IgD-negative memory B cell (primary cell): Measurements from ENCODE around the gene HS3ST3A1. TPM values are rescaled to one million over a fixed set of nuclear protein-coding genes. Genes with fewer than 3 reads are reported as not detected.

Source experiments
- H3K27ac Mint-ChIP-seq, 3 donors: one replicate each; pipeline ENCODE4 v1.8.0; 2020 to 2022; ENCODE audit warnings: mild to moderate bottlenecking in 3 of 3, mixed read lengths in 3 of 3, moderate library complexity in 1 of 3
- H3K27me3 Mint-ChIP-seq: one replicate; pipeline ENCODE4 v1.8.0; 2021; ENCODE audit warnings: mixed read lengths
- H3K36me3 Mint-ChIP-seq: one replicate; pipeline ENCODE4 v1.8.0; 2020; ENCODE audit warnings: mild to moderate bottlenecking, mixed read lengths
- H3K4me1 Mint-ChIP-seq, 3 donors: one replicate each; pipeline ENCODE4 v1.8.0; 2020 to 2022; ENCODE audit warnings: mixed read lengths in 3 of 3, mild to moderate bottlenecking in 1 of 3
- H3K4me3 Mint-ChIP-seq, 4 donors: one replicate each; pipeline ENCODE4 v1.8.0; 2020 to 2022; ENCODE audit warnings: mild to moderate bottlenecking in 4 of 4, mixed read lengths in 4 of 4, moderate library complexity in 3 of 4
- H3K9me3 Mint-ChIP-seq, 3 donors: one replicate each; pipeline ENCODE4 v1.8.0; 2020 to 2021; ENCODE audit warnings: mixed read lengths in 3 of 3, mild to moderate bottlenecking in 1 of 3
- polyA plus RNA-seq: library from polyadenylated mRNA; unstranded; fragments of 300-500 nt; fragmentation: Illumina TruSeq; gene quantifications from one replicate; pipeline ENCODE4 v1.2.3, GENCODE V29; 2021

The HS3ST3A1 gene
- polyA plus RNA-seq, 1 donor from 2014 or later = 0.44 TPM

DNA sequence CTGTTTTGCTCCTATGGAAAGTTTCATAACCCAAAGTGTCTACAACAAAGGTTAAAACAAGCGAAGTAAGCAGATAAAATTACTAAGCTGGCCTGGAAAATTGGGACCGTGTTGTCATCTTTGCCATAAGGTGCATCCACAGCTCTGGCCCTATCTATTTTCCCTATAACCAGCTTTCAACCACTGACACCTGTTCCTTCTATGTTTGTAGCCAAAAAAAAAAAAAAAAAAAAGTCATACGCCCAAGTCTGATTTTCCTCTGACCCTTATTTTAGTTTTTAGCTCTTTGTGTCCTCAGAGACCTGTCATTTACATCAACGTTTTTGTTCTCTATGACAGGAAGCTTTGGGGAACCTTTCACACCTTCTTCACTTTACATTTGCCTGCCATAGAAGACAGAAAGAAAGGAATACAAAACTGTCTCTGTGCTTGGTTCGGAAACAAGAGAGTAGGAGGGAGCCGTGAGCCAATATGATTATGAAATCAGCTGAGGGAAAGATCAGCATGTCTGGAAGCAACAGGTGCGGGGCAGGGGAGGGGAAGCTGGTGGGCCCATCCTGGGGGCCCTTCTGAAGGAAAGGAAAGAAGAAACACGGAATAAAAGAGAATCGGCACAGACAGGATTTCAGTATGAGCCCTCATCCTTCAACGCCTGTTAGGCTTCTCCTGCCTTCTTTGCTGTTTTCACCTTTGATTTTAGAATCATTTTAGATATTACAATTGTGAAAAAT lies 8.5 kb downstream of the HS3ST3A1 start:
- Mint-ChIP-seq H3K4me3 (no peak overlapping the region), H3K9me3 (no peaks in the 10 kb centered on the region)

DNA sequence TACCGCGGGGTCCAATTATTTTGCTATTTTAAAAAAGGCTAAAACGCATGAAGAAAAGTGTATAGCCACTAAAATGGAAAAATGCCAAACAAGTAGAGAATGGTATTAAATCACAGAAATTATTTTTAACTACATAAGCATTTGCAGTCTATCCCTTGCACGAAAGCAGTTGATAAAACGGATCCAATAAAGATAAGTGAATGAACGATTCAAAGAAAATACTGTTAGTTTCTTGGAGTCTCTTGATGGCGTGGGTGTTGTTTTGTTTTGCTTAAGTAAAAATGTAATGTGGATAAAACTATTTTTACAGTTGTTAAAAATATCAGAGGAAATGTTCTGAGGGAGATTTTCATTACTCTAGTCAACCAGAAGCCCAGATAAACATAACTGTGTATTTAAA lies 9.3 kb downstream of the HS3ST3A1 start:
- no peak overlapping the region for H3K27ac Mint-ChIP-seq
- H3K4me1 Mint-ChIP-seq = peaks cover 0 to 1% (median 1%) of the 10 kb centered on the region in 3 donors
- H3K4me3 Mint-ChIP-seq = no peak overlapping the region
- no peaks in the 10 kb centered on the region for H3K9me3 Mint-ChIP-seq
- H3K36me3 Mint-ChIP-seq = no peaks in the 10 kb centered on the region
- H3K27me3 Mint-ChIP-seq = peaks cover 8% of the 10 kb centered on the region

More for the DNA sequence above, 8.5 kb downstream of the HS3ST3A1 start:
- no peaks in the 10 kb centered on the region for H3K36me3 Mint-ChIP-seq
- H3K27me3 Mint-ChIP-seq = peaks cover 8% of the 10 kb centered on the region
- peak overlapping the region in 1 of 3 donors; percentile 14 for H3K27ac Mint-ChIP-seq
- peaks cover 0 to 1% (median 1%) of the 10 kb centered on the region in 3 donors for H3K4me1 Mint-ChIP-seq

DNA sequence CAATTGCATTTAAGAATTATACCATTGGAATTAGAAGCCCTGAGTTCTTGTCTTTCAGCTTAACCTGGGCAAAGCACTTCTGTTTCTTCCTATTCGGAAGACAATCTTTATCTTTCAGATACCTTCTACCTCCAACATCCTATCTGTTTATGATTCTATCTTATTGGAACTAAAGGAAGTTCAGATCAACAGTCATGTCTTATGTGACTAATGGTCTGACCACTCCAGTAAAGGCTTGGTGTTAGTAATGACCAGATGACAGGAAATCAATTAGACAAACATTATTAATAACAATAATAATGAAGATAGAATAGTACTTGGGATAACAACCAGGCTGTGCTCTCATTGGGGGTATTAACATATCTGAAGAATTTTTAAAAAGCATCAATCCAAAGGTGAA lies 11.3 kb downstream of the HS3ST3A1 start:
- H3K27me3 Mint-ChIP-seq = peaks cover 7% of the 10 kb centered on the region
- no peaks in the 10 kb centered on the region for H3K36me3 Mint-ChIP-seq
- H3K9me3 Mint-ChIP-seq = no peaks in the 10 kb centered on the region
- no peak overlapping the region for H3K4me3 Mint-ChIP-seq
- no peak overlapping the region for H3K27ac Mint-ChIP-seq
- peaks cover 0 to 1% (median 1%) of the 10 kb centered on the region in 3 donors for H3K4me1 Mint-ChIP-seq

DNA sequence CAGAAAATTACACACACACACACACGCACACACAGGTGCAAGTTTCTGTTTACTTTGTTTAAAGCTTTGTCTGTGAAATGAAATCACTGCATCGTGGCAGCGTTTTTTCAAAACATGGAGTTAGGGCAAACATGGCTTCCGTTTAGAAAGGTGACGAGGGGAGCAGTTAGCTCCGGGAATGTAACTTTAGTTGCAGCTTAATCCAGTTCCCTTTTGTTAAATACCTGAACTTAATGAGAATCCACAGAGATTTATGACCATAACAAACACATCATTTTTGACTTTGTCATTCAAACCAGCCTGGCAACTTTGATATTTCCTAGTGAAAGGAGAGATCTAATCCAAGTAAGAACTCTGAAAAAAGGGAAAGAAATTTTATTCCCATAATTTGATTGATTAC lies 12.1 kb downstream of the HS3ST3A1 start:
- Mint-ChIP-seq H3K4me1 (peaks cover 0 to 1% (median 0%) of the 10 kb centered on the region in 3 donors), H3K27me3 (peaks cover 5% of the 10 kb centered on the region), H3K36me3 (no peaks in the 10 kb centered on the region), H3K9me3 (no peaks in the 10 kb centered on the region), H3K4me3 (no peak overlapping the region), H3K27ac (no peak overlapping the region)

DNA sequence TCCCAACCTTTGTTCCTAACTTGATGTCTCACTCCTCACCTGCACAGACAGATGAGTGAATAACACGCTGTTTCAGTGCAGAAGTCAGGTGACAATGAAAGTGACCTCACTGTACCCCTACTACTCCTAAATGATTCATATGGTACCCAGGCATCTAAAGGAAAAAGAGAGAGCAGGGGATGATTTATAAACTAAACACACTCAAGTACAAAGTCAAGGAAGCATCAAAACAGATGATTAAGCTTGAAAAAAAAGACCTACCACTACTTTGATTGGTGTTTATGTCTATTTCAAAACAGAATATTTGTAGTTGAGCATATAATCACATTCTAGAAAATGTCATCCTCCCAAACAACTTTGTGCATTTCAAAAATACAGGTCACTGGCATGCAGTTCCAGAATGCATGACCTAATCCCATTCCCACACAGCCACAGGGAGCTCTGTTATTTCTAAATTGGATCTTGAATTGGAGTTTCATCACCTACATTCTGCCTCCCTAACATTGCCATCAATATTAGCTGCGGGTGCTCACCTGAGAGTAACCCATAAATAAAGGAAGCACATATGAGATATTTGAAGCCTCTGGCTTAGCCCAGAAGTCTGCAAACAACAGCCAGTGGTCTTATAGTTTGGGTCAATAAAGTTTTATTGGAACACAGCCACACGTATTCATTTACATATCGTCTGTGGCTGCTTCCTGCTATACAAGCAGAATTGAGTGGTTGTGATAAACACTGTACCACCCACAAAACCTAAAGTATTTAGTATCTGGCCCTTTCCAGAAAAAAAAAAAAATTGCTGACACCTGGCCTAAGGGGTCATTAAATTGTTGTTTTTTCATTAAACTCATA lies 14.0 kb downstream of the HS3ST3A1 start:
- Mint-ChIP-seq H3K27ac (no peak overlapping the region), H3K4me3 (no peak overlapping the region), H3K4me1 (no peaks in the 10 kb centered on the region)

DNA sequence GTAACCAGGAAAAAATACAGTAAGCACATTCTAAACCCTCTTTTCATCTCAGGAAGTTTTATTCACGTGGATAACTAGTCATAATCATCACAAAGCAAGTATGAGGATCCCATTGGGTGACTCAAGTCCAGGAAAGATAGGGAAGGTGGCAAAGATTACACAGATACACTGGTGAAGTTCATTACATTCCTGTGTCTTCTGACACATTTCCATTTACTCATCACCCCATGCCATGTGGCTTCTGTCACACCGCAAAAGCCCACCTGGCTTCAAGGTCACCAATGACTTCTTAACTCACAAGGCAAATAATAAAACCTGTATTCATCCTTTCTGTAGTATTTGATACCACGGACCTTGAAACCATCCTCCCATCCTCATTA lies 17.0 kb downstream of the HS3ST3A1 start:
- Mint-ChIP-seq H3K27me3 (peaks cover 6% of the 10 kb centered on the region), H3K4me1 (no peaks in the 10 kb centered on the region), H3K36me3 (no peaks in the 10 kb centered on the region), H3K27ac (peak overlapping the region in 1 of 3 donors; percentile 55), H3K9me3 (no peaks in the 10 kb centered on the region), H3K4me3 (no peak overlapping the region)

More for the DNA sequence above, 14.0 kb downstream of the HS3ST3A1 start:
- H3K27me3 Mint-ChIP-seq = peaks cover 5% of the 10 kb centered on the region
- no peaks in the 10 kb centered on the region for H3K36me3 Mint-ChIP-seq
- H3K9me3 Mint-ChIP-seq = no peaks in the 10 kb centered on the region

DNA sequence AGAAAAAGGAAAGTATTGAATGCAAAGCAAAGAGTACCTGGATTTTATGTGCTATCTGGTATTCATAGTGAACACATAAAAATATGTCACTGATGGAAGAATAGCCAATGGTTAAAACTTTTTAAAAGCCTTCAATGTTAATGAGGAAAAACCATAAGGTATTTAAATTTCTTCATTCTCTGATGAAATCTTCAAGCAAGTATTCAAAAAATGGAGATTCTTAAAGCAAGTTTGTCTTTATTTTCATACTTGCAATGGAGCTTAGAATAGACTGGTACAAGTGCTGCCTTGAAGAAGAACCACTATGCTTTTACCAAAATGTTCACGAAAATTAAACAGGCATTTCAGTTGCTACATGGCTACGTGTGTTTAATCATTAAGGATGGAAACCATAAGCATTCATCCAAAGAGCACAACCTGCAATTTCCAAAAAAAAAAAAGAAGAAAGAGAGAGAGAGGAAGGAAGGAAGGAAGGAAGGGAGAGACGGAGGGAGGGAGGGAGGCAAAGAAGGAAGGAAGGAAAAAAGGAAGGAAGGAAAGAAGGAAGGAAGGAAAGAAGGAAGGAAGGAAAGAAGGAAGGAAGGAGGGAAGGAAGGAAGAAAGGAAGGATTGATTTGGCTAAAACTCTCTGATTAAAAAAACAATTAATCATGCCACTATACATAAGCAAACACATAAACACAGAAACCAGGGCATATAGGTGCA lies 17.6 kb downstream of the HS3ST3A1 start:
- Mint-ChIP-seq H3K27me3 (peaks cover 6% of the 10 kb centered on the region), H3K36me3 (no peaks in the 10 kb centered on the region)

DNA sequence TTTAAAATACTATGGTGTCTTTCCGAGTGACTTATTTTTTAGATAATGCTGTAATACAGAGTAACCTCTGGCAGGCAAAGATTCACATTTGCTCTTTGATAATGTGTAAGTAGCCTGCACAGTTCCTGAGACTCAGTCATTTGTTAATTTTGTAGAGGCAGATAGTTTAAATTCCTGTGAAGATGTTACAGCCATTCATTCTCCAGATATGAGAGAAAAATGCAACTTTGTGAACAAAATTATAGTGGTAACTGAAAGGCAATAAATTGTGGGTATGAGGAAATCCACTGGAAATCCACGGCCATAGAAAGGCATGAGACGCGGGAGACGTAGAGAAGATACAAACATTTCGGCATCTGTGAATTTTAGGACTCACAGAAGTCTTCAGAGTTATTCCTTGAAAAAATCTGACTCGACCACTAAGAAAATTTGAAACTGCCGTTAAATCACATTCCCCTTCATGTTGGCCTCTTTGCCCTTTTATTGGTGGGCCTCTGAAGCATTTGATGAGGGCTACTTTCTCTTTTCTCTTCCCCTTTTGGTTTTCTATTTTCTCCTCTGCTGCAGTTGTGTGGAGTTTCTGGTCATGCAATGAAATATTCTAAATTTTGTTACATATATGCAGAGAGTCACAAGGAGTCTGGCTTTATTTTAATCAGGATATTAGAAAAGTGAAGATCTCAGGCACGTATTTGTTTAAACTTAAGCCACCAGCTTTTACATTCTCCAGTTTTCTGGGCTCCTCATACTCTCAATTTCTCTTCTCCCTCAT lies 18.8 kb downstream of the HS3ST3A1 start:
- no peak overlapping the region for H3K4me3 Mint-ChIP-seq
- H3K36me3 Mint-ChIP-seq = no peaks in the 10 kb centered on the region
- H3K9me3 Mint-ChIP-seq = no peaks in the 10 kb centered on the region
- H3K4me1 Mint-ChIP-seq = no peaks in the 10 kb centered on the region
- no peak overlapping the region for H3K27ac Mint-ChIP-seq
- peaks cover 6% of the 10 kb centered on the region for H3K27me3 Mint-ChIP-seq

More for the DNA sequence above, 17.6 kb downstream of the HS3ST3A1 start:
- Mint-ChIP-seq H3K4me3 (no peak overlapping the region), H3K27ac (peak overlapping the region in 2 of 3 donors; percentile 11 to 87), H3K4me1 (no peaks in the 10 kb centered on the region), H3K9me3 (no peaks in the 10 kb centered on the region)

DNA sequence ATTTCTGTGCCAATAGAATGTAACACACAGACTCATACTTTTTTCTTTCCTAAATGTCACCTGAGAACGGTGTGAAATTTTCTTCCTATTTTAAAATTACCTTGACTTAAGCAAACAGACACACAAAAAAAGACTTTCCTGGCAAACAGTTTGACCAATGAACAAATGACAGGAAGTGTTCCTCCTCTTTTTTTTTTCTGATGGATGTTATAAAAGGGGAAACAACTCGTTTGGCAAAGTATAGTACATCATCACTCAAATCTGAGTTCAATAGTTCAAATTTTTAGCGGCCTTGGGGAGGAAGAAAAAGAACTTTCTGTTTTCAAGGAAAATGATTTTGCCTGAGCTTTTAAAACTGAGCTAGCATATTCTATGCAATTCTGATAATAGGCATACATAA lies 19.8 kb downstream of the HS3ST3A1 start:
- Mint-ChIP-seq H3K36me3 (no peaks in the 10 kb centered on the region), H3K4me1 (no peaks in the 10 kb centered on the region), H3K27ac (no peak overlapping the region)

DNA sequence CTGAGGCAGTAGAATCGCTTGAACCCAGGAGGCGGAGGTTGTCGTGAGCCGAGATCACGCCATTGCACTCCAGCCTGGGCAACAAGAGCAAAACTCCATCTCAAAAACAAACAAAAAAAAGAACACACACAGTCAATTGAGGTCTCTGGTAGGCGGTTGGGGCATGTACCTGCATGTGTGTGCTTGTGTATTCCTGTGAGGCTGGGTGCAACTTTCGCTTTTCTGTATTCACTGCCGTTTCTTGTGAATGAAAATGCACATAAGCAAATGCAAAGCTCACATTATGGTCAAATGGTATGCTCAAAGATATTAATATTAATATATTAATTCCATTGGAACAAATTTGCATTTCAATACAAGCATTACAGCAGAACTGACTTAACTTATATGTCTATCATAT lies 20.9 kb downstream of the HS3ST3A1 start:
- Mint-ChIP-seq H3K27me3 (peaks cover 6% of the 10 kb centered on the region), H3K4me1 (no peaks in the 10 kb centered on the region), H3K27ac (no peak overlapping the region), H3K36me3 (no peaks in the 10 kb centered on the region), H3K9me3 (peaks cover 0 to 18% (median 0%) of the 10 kb centered on the region in 3 donors), H3K4me3 (no peak overlapping the region)

More for the DNA sequence above, 19.8 kb downstream of the HS3ST3A1 start:
- peaks cover 0 to 9% (median 0%) of the 10 kb centered on the region in 3 donors for H3K9me3 Mint-ChIP-seq
- H3K4me3 Mint-ChIP-seq = no peak overlapping the region
- H3K27me3 Mint-ChIP-seq = peaks cover 6% of the 10 kb centered on the region

DNA sequence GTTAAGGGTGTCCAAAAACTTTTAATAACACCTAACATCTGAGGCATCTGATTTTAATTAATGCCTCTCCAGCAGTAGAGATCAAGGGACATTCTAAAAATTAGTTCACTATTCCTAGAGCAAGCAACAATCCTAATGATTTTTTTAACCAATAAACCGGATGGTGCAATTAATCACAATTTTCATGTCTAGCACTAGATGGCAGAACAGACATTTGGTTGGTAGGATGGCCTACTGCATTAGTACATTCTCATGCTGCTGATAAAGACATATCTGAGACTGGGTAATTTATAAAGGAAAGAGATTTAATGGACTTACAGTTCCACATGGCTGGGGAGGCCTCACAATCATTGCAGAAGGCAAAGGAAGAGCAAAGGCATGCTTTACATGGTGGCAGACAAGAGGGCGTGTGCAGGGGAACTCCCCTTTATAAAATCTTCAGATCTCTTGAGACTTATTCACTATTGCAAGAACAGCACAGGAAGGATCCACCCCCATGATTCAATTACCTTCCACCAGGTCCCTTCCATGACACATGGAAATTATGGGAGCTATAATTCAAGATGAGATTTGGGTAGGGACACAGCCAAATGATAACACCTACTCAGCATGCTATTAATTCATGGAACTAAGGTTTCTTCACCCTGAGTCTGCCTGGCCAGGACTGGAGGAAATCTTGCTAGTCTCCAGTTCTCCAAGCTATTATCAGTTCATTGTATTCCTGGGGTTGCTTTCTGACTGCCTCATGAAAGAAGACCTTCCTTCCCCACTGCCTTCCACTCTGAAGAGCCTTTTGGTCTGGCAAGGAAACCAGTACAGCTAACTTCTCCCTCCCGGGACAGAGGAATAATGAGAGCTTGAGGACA lies 24.8 kb downstream of the HS3ST3A1 start:
- H3K27me3 Mint-ChIP-seq = peaks cover 7% of the 10 kb centered on the region
- H3K9me3 Mint-ChIP-seq = peaks cover 0 to 18% (median 0%) of the 10 kb centered on the region in 3 donors
- no peaks in the 10 kb centered on the region for H3K4me1 Mint-ChIP-seq
- H3K27ac Mint-ChIP-seq = no peak overlapping the region
- H3K36me3 Mint-ChIP-seq = no peaks in the 10 kb centered on the region
- no peak overlapping the region for H3K4me3 Mint-ChIP-seq

DNA sequence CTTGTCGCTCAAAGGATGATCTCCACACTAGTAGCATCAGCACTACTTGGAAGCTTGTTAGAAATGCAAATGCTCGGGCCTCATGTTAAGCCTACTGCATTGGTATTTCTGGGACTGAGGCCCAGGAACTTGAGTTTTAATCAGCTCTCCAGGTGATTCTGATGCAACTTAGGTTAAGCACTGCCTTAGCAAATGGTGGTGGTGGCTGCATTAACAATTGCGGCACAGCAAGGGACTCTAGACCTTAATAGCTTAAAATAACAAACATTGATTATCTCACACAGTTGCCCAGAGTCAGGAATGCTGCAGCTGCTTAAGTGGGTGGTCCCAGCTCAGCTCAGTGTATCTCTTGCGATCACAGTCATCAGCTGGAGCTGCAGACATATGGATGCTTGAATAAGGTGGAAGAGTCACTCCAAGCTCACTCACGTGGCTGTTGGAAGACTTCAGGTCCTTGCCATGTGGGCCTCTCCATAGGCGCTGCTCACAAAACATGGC lies 25.8 kb downstream of the HS3ST3A1 start:
- H3K36me3 Mint-ChIP-seq = no peaks in the 10 kb centered on the region
- no peak overlapping the region for H3K27ac Mint-ChIP-seq
- H3K4me3 Mint-ChIP-seq = no peak overlapping the region
- peaks cover 0 to 18% (median 0%) of the 10 kb centered on the region in 3 donors for H3K9me3 Mint-ChIP-seq
- peaks cover 9% of the 10 kb centered on the region for H3K27me3 Mint-ChIP-seq
- no peaks in the 10 kb centered on the region for H3K4me1 Mint-ChIP-seq

DNA sequence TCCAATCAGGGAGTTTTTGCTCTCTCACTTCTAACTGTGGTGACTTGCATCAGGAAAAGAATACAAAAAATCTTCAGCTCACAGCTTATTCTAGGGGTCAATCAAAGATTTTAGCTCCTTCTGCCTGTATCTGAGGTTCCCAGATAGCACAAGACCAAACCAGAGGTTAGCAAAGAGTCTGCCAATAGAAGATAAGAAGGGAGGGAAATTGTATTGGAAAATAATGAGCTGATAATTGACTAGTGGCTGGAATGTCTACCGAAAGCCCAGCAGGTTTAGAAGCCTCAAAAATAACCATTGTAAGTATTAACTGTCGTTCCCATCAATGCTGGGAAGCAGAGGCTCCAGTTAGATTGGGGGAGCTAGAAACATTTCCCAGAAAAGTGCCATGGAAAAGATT lies 26.3 kb downstream of the HS3ST3A1 start:
- Mint-ChIP-seq H3K27ac (no peak overlapping the region), H3K27me3 (peaks cover 9% of the 10 kb centered on the region), H3K4me1 (no peaks in the 10 kb centered on the region), H3K4me3 (no peak overlapping the region), H3K9me3 (peaks cover 0 to 18% (median 0%) of the 10 kb centered on the region in 3 donors), H3K36me3 (no peaks in the 10 kb centered on the region)
